ENCODE results near the gene RALGAPB.

DNA sequence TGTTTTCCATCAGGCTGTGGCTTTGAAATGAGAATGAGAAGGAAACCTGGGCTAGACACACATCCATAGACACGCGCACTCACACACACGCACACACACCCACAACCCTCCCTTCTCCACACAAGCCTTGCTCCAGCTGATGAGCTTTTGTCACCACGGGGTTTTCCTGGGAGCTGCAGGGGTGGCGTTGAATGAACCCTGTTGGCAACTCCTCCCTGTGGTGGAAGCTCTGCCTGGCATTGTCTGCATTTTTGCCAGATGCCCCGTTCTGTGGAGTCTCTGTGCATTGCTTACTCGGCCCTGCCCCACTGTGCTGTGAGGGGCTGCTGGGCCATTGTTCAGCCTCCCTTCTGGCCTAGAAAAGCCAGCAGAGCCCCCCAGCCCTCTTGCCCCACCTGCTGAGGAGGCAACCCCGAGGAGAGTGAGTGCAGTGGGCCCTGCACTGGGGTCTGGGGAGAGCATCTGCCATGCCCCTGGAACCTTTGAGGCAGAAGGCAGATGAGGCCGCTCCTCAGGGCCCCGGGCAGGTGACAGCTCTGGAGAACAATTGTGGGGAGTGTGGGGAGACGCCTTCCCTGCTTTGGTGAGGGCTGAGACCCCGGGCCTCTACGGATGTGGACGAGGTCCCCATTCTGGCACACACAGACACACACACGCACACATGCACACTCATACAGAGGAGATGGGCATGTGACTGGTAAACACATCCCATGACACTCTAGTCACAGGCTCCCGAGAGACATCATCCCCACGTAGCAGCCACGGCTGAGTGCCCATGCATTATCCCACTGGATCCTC, 118.2 kb downstream of the RALGAPB start:
- no peak for TF ChIP-seq YY1 (IDR thresholded peaks at IDR 0.05; ENCODE audit: low read depth)
- TF ChIP-seq, protein P1, sequence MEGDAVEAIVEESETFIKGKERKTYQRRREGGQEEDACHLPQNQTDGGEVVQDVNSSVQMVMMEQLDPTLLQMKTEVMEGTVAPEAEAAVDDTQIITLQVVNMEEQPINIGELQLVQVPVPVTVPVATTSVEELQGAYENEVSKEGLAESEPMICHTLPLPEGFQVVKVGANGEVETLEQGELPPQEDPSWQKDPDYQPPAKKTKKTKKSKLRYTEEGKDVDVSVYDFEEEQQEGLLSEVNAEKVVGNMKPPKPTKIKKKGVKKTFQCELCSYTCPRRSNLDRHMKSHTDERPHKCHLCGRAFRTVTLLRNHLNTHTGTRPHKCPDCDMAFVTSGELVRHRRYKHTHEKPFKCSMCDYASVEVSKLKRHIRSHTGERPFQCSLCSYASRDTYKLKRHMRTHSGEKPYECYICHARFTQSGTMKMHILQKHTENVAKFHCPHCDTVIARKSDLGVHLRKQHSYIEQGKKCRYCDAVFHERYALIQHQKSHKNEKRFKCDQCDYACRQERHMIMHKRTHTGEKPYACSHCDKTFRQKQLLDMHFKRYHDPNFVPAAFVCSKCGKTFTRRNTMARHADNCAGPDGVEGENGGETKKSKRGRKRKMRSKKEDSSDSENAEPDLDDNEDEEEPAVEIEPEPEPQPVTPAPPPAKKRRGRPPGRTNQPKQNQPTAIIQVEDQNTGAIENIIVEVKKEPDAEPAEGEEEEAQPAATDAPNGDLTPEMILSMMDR (IDR thresholded peaks at IDR 0.05): no peak

Data from SK-N-SH (cell line).